ENCODE measurements around the gene MYO18A. TPM values are rescaled to one million over a fixed set of nuclear protein-coding genes. Genes with fewer than 3 reads are reported as not detected.

The MYO18A gene
- total and polyA plus RNA-seq, 10 of the 15 experiments (the other 5 are each of a cell fraction or from before 2014, with no cell fraction given), result 2.9 to 66.0 (median 24.5) TPM

DNA sequence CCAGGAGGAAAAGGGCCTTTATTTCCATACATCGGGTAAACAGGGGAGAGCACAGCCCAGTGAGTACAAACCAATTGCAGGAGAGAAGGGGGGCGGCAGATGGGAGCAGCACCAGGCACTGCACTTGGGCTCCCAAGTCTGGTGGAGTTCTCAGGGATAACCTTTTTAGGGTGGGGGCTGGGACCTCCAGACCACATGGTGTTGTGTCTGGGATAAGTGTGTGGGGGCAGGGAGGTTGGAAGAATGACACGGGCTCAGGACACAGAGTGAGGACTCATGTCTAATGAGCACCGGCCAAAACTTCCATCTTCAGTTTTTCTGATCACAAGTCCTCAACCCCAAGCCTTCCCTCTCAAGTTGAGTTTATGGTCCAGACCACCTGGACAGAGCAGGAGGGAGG is 106.7 kb downstream of the MYO18A start:
- Histone ChIP-seq H3K9me3 (replicated peaks; ENCODE audit: control insufficient read depth, insufficient read depth, low read length) (no peaks in the 10 kb centered on the region), H3K4me3 (no peak overlapping the region), H3K27ac (ENCODE audit: control insufficient read depth, insufficient read depth) (no peak overlapping the region), H3K27me3 (replicated peaks in 1 of 2; ENCODE audit: control insufficient read depth in 2 of 2, insufficient read depth in 2 of 2, low read length in 1 of 2) (no peaks in the 10 kb centered on the region), H3K9ac (ENCODE audit: control insufficient read depth, insufficient read depth, low read length) (no peak overlapping the region), H2AFZ (ENCODE audit: control insufficient read depth, low read depth, low read length) (no peak overlapping the region), H3K4me2 (ENCODE audit: control insufficient read depth, insufficient read depth) (no peak overlapping the region), H3K4me1 (ENCODE audit: control insufficient read depth, insufficient read depth, low read length) (no peaks in the 10 kb centered on the region), H4K20me1 (ENCODE audit: control insufficient read depth, insufficient read depth) (no peaks in the 10 kb centered on the region), H3K79me2 (ENCODE audit: control insufficient read depth, insufficient read depth, low read length) (no peaks in the 10 kb centered on the region), H3K36me3 (ENCODE audit: control insufficient read depth in 2 of 2, insufficient read depth in 2 of 2, low read length in 1 of 2) (no peaks in the 10 kb centered on the region; a peak in 2 of 4 replicates)
- no peak for ATAC-seq
- FAIRE-seq, result no peak
- DNase-seq (ENCODE audit: low read depth, low spot score), result no peak
- ChIA-PET POLR2A (no interaction called here), CTCF (no interaction called here), RAD21 (ENCODE audit: unreplicated experiment) (no interaction called here), SMC1A (ENCODE audit: uncharacterized antibody, unreplicated experiment) (interaction anchor here (1.2 kb wide), 1 partner anchor 67 kb away, joined by 4 read pairs; the partner anchor contains the start of gene SEZ6)
- in situ Hi-C loops (cut with MboI) (no loop called here), intact Hi-C loops (cut with micrococcal nuclease; ENCODE audit: unreplicated experiment) (no loop called here)
- no TSS peak for BruUV-seq (replicated peaks)
- WGBS (ENCODE audit: insufficient coverage, insufficient replicate concordance, low lambda C conversion rate, missing lambda C conversion rate), result 91% methylated on average over 4 of the region's 4 CpGs
- no peak for TF ChIP-seq BHLHE40 (IDR thresholded peaks at IDR 0.05; ENCODE audit: borderline replicate concordance in 1 of 2, low read depth in 2 of 2, low read length in 1 of 2)
- no peak for TF ChIP-seq ZZZ3 (IDR thresholded peaks at IDR 0.05; ENCODE audit: control insufficient read depth, insufficient read length, low read depth)
- TF ChIP-seq, protein P1, sequence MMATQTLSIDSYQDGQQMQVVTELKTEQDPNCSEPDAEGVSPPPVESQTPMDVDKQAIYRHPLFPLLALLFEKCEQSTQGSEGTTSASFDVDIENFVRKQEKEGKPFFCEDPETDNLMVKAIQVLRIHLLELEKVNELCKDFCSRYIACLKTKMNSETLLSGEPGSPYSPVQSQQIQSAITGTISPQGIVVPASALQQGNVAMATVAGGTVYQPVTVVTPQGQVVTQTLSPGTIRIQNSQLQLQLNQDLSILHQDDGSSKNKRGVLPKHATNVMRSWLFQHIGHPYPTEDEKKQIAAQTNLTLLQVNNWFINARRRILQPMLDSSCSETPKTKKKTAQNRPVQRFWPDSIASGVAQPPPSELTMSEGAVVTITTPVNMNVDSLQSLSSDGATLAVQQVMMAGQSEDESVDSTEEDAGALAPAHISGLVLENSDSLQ (IDR thresholded peaks at IDR 0.05), result no peak
- TF ChIP-seq POLR2A (IDR thresholded peaks at IDR 0.05; ENCODE audit: low read depth, low read length), result no peak
- no peak for TF ChIP-seq MAX (IDR thresholded peaks at IDR 0.05; ENCODE audit: low read depth, low read length)
- TF ChIP-seq, protein P2, sequence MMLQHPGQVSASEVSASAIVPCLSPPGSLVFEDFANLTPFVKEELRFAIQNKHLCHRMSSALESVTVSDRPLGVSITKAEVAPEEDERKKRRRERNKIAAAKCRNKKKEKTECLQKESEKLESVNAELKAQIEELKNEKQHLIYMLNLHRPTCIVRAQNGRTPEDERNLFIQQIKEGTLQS (IDR thresholded peaks at IDR 0.05; ENCODE audit: borderline replicate concordance, extremely low read depth, low read depth, low read length), result no peak
- TF ChIP-seq ZNF592 (IDR thresholded peaks at IDR 0.05), result no peak
- no peak for TF ChIP-seq REST (IDR thresholded peaks at IDR 0.05; ENCODE audit: low read depth, low read length)
- TF ChIP-seq CBX3 (IDR thresholded peaks at IDR 0.05; ENCODE audit: borderline replicate concordance, low read depth), result no peak
- TF ChIP-seq ZNF384 (IDR thresholded peaks at IDR 0.05; ENCODE audit: borderline replicate concordance, low read depth, low read length), result no peak
- no peak for TF ChIP-seq USF1 (IDR thresholded peaks at IDR 0.05; ENCODE audit: borderline replicate concordance, extremely low read length, insufficient read depth, low read depth, low read length)
- no peak for TF ChIP-seq HDAC2 (IDR thresholded peaks at IDR 0.05)
- TF ChIP-seq MEF2A (IDR thresholded peaks at IDR 0.05; ENCODE audit: insufficient read depth, low read depth, low read length), result no peak
- TF ChIP-seq ZNF207 (IDR thresholded peaks at IDR 0.05; ENCODE audit: borderline replicate concordance), result no peak

Data from GM12878 (cell line).